HPDE6-E6E7 (cell line): ENCODE data around the gene DDIAS.
"Not testable (repeated sequence)": the region's sequence is repeated elsewhere in the genome, so short reads cannot be mapped to it uniquely, and the experiment has no call there.

Experiments used
- DNase-seq: peaks from one replicate; pipeline ENCODE4 v3.0.0; 2011; ENCODE audit warnings: missing footprints; ENCODE audit errors: extremely low spot score

DDIAS gene

DNA sequence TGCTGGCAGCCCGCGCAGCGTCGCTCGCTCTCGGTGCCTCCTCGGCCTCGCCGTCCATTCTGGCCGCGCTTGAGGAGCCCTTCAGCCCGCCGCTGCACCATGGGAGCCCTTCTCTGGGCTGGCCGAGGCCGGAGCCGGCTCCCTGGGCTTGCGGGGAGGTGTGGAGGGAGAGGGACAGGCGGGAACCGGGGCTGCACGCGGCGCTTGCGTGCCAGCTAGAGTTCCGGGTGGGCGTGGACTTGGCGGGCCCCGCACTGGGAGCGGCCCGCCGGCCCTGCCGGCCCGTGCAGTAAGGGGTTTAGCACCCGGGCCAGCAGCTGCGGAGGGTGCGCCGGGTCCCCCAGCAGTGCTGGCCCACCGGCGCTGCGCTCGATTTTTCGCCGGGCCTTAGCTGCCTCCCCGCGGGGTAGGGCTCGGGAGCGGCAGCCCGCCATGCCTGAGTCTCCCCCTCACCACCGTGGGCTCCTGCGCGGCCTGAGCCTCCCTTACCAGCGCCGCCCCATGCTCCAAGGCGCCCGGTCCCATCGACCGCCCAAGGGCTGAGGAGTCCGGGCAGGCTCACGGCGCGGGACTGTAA is 69.1 kb downstream of the DDIAS start:
- not testable (repeated sequence) for DNase-seq

DNA sequence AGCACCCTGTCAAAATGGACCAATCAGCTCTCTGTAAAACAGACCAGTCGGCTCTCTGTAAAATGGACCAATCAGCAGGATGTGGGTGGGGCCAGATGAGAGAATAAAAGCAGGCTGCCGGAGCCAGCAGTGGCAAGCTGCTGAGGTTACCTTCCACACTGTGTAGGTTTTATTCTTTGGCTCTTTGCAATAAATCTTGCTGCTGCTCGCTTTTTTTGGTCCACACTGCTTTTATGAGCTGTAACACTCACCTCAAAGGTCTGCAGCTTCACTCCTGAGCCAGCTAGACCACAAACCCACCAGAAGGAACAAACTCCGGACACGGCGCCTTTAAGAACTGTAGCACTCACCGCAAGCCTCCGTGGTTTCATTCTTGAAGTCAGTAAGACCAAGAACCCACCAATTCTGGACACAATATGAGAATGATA is 70.0 kb downstream of the DDIAS start:
- not testable (repeated sequence) for DNase-seq

DNA sequence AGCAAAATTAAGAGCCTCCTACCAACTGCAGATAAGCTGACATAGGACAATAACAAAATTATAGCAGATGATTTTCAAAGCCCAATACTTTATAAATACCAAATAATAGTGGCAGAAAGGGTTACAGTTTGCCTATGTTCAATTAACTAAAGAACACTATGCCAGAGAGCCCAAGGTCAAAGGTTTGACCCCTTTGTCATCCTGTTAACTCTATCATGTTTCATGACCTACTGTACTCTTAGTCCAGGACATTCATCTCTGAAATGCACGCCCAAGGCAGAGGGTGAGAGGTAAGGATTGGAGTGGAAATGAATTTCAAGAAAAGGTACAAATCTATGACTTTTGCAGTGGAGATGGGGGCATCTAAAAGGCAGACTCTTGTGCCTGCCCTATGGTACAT is 70.6 kb downstream of the DDIAS start:
- no peak for DNase-seq

DNA sequence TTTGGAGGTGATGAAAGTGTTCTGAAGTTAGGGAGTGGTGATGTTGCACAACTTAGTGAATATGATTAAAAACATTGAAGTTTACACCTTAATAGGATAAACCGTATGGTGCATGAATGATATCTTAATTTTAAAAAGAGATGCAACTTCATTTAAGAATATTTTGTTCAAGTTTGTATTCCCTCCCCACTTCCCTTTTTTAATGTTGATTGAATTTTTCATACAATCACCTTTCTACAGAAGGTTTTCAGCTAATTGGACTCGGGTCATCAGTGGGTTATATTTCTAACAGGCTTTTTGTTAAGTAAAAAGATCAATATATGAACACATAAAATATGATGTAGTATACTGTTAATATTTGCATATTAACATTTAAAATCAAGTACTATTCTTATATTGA is 72.6 kb downstream of the DDIAS start:
- no peak for DNase-seq

DNA sequence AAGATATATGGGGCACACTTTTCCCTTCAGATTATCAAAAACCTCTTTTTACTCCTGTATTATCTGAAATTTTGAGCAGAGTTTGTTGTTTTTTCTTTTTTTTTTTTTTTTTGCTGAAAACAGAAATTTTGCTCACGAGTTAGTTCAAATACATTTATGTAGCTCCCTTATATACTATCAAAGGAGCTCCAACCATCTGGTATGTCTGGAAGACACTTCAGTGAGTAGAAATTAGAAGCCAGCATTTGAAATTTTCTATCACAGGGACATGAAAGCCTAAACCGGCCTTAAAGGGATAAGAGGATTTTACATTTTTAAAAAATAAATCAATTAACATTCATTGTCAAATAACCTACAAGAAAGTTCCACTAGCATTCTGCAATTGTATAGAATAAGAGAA is 73.3 kb downstream of the DDIAS start:
- no peak for DNase-seq

DNA sequence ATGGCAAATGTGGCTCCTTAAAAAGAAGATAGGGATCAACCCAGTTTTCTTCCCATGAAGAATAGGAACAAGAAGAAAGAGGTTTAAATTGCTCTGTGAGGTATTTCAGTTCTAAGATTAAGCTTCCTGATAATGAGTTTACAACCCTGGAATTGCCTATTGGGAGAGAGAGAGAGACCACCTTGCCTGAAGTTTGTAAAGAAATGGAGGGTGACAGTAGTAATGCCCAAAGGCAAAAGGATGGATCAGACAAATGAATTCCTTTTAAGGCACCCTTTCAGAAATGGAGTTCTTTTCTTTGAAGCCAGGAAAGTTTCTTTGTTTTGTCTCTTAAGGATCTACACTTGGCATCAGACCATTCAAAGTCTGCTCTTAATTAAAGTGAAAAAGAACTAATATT is 74.3 kb downstream of the DDIAS start:
- DNase-seq = no peak

DNA sequence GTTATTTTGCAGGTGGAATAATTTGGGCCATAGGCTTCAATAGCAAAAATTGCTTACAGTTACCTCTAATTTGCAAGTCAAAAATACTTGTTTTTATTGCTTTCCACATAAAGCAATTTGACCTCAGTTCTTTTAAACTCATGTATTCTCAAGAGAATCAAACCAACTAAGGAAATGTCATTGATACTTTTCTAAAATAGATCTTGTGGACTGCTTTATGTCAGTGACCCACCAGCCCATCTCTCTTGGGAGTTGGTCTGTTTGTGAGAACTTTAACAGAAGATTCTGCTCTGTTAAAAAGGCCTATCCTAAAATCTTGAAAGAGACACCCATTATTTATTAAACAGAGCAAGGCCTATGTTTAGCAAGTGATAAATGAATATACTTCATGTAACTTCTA is 75.2 kb downstream of the DDIAS start:
- DNase-seq = no peak

DNA sequence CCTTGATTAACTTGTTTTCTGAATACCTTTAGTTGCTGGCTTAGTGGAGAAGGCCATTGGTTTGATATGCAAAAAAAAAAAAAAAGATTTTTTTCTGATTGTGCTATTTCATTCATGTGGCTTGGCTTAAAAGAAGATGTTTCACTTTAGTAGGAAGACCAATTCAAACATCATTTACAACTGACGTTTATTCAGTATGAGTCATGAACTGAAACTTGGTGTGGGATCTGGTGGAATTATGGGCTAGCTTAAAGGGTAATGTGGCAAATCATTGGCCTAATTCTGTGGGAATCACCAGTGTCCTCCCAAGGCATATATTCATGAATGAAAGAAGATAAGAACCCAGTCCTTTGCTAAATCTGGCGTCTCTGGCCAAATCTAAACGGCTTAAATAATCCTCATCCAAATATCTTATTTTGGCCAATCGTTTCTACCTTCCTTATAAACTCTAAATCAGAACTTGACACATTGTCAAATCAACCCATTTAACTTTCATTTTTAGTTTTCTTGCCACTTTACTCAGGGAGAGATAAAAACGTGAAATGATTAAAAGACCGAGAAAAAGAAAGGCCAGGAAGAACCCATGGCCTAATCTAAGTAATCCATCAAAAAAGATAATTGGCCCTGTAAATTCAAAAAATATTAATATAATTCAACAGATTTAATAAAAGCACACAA is 77.0 kb downstream of the DDIAS start:
- DNase-seq = no peak

DNA sequence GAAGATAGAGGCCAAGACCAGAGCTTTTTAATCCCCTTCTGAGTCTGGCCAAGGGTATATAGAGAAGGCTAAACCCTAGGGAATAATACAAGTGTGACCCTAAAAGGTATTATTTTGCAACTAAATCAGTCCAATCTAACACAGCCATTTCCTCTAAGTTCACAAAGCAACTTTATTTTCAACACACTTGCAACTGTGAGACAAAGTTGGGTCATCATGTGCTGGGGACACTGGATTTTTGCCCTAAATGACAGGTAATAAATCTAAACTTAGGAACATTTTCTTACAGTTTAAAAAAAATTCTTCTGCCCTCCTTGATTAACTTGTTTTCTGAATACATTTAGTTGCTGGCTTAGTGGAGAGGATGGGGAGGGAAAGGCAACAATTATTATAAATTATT is 78.3 kb downstream of the DDIAS start:
- no peak for DNase-seq

DNA sequence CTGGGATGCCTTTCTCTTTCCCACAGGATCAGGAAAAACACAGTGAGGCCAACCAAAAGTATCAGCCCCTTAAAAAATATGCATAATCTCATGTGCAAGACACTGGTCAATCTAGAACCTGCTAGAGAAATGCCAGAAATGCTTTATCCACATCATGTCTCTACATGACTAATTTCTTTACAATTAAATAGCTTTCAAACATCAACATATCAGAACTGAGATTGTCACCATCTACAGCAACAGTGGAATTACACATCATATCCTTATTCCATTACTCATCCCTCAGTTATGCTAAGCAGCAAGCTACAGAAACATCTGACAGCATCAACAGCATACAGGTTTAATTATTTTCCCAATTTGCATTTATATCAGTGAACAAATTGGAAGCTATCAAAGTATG is 78.8 kb downstream of the DDIAS start:
- peak; percentile 71 for DNase-seq

DNA sequence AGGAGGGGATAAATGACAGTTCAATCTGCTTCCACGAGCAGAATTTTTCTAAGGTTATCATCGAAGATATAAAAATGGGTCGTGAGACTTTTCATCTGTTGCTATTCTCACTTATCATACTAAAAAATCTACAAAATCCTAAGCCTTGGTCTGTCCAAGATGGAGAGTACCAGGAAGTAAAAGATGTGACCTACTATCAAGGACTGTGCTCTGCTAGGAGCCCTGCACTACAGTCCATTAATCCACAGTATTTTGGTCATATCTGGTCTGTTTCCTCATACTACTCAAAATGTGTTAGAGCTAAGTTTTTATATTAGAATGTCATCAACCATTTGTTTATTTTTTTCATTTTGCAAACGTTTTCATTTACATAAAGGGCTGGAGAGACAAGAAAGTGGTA is 79.4 kb downstream of the DDIAS start:
- no peak for DNase-seq

DNA sequence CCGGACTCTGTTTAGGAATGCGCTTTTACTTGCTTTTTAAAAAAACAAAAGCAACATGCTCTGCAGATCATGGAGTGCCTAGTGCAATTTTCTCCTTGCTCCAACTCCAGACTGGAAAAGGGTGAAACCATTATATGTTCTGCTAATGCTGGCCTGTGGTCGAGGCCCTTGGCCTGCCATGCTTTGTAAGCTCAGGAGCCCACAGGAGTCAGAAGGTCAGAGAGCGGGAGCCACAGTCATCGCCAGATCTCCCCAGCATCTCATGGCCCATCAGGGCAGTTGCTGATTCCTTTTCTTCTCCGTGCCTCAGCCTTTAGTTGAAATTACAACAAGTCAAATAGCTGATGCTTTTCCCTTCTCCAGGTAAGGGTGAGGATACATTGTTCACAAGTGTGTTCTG is 80.3 kb downstream of the DDIAS start:
- no peak for DNase-seq
